DND-41 (cell line): ENCODE results near the gene HFM1.

ENCODE experiments used
- ATAC-seq: fragments of 200-7000 bp; cut with Tn5 transposase; 3 replicates; pipeline ENCODE4 v1.9.1; 2021; ENCODE audit warnings: low read depth; ENCODE audit not compliant: insufficient read depth
- DNase-seq: peaks from one replicate; pipeline ENCODE4 v3.0.0-alpha.2; 2020
- H2AFZ ChIP-seq: 2 replicates; pipeline ENCODE4 v1.6.0; 2012; ENCODE audit warnings: low read depth, low read length
- H3K27ac ChIP-seq: 2 replicates; pipeline ENCODE4 v1.5.1; 2012; ENCODE audit warnings: low read length, inconsistent platforms
- H3K27me3 ChIP-seq: fragments of 200-600 bp; sonication (generic); 2 replicates; pipeline ENCODE4 v1.6.0; 2012; ENCODE audit warnings: low read length, mild to moderate bottlenecking, inconsistent platforms; ENCODE audit not compliant: insufficient read depth, poor library complexity
- H3K36me3 ChIP-seq: 2 replicates; pipeline ENCODE4 v1.5.1; 2012; ENCODE audit warnings: low read length, inconsistent platforms; ENCODE audit not compliant: insufficient read depth
- H3K4me1 ChIP-seq: 2 replicates; pipeline ENCODE4 v1.5.1; 2012; ENCODE audit warnings: mild to moderate bottlenecking, low read length; ENCODE audit not compliant: insufficient read depth
- H3K4me2 ChIP-seq: 2 replicates; pipeline ENCODE4 v1.6.0; 2012; ENCODE audit warnings: mild to moderate bottlenecking, moderate library complexity, low read length, inconsistent platforms; ENCODE audit not compliant: insufficient read depth
- H3K4me3 ChIP-seq, 2 experiments: fragments of 200-600 bp in 1 of 2; shearing (Covaris generic) in 1 of 2; 2 replicates each; pipeline ENCODE4 v1.5.1; 2012 to 2016; ENCODE audit warnings: inconsistent platforms in 2 of 2, low read length in 2 of 2, mild to moderate bottlenecking in 2 of 2, low read depth in 1 of 2, moderate library complexity in 1 of 2
- H3K79me2 ChIP-seq: 2 replicates; pipeline ENCODE4 v1.6.0; 2012; ENCODE audit warnings: low read length, inconsistent platforms; ENCODE audit not compliant: insufficient read depth
- H3K9ac ChIP-seq: 2 replicates; pipeline ENCODE4 v1.6.0; 2012; ENCODE audit warnings: low read depth, mild to moderate bottlenecking, inconsistent platforms, low read length, moderate library complexity
- H3K9me3 ChIP-seq: 2 replicates; pipeline ENCODE4 v1.5.1; 2012; ENCODE audit warnings: low read length, moderate library complexity, mild to moderate bottlenecking, inconsistent platforms; ENCODE audit not compliant: insufficient read depth, severe bottlenecking
- H4K20me1 ChIP-seq: 2 replicates; pipeline ENCODE4 v1.6.0; 2012; ENCODE audit warnings: low read length; ENCODE audit not compliant: insufficient read depth
- CTCF ChIP-seq: IDR thresholded peaks from 2 replicates; pipeline ENCODE4 v1.5.1; 2012; ENCODE audit warnings: borderline replicate concordance, low read length, moderate library complexity, mild to moderate bottlenecking; ENCODE audit not compliant: poor library complexity, severe bottlenecking; ENCODE audit errors: extremely low read depth
- EZH2 ChIP-seq: IDR thresholded peaks from 3 replicates; pipeline ENCODE4 v1.6.1; 2012; ENCODE audit warnings: borderline replicate concordance, low read depth, mild to moderate bottlenecking, moderate library complexity, low read length, inconsistent platforms; ENCODE audit not compliant: severe bottlenecking

The HFM1 gene

DNA sequence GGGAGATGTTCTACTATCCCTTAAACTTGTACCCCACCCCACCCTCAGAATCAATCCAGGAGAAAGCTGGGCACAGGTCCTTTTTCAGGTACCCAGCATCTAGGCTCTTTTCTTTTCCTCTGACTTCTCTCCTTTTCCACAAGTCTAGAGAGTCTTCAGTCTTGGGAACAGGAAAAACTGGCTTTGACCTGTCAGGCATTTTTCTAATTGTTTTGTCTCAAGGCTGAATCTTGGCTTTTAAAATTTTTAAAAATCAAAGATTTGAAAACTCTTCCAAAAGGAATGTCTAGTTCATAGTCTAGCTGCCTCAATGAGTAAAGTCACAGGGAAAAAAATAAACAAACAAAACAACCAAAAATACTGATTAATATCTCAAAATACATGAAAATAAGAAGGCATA lies 161.5 kb downstream of the HFM1 start:
- Histone ChIP-seq H3K4me1 (no peaks in the 10 kb centered on the region), H3K36me3 (no peaks in the 10 kb centered on the region), H2AFZ (no peak overlapping the region), H3K9me3 (no peaks in the 10 kb centered on the region), H4K20me1 (no peaks in the 10 kb centered on the region), H3K79me2 (no peaks in the 10 kb centered on the region), H3K27ac (no peak overlapping the region), H3K4me2 (no peak overlapping the region), H3K4me3 (no peak overlapping the region), H3K27me3 (no peaks in the 10 kb centered on the region), H3K9ac (no peak overlapping the region)
- ATAC-seq (no peak), DNase-seq (no peak)
- no peak for TF ChIP-seq EZH2
- TF ChIP-seq CTCF: no peak

DNA sequence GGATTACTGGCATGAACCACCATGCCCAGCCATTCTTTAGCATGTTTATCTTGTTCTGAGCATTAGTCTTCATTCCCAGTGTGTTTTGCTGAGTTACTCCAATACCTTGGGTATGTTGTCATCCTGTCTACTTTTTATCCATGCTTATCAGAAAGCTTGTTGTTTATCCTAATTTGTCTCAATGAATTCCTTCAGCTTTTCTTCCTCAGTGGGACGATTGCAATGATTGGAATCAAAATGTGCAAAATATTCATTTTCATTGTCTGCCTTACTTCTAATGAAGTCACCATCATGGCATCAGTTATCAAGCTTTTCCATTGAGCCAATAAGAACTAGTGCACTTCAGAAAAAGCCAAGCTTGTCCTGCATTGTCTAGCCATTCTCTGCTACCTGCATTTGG lies 170.5 kb downstream of the HFM1 start:
- no peak overlapping the region for H3K27ac ChIP-seq
- no peaks in the 10 kb centered on the region for H3K27me3 ChIP-seq
- H3K4me3 ChIP-seq: no peak overlapping the region
- ATAC-seq: no peak
- no peaks in the 10 kb centered on the region for H3K9me3 ChIP-seq
- H3K36me3 ChIP-seq: no peaks in the 10 kb centered on the region
- H3K4me2 ChIP-seq: no peak overlapping the region
- TF ChIP-seq EZH2: no peak
- TF ChIP-seq CTCF: no peak
- H3K9ac ChIP-seq: no peak overlapping the region
- no peaks in the 10 kb centered on the region for H3K79me2 ChIP-seq
- no peak overlapping the region for H2AFZ ChIP-seq
- no peak for DNase-seq
- no peaks in the 10 kb centered on the region for H3K4me1 ChIP-seq
- H4K20me1 ChIP-seq: no peaks in the 10 kb centered on the region

DNA sequence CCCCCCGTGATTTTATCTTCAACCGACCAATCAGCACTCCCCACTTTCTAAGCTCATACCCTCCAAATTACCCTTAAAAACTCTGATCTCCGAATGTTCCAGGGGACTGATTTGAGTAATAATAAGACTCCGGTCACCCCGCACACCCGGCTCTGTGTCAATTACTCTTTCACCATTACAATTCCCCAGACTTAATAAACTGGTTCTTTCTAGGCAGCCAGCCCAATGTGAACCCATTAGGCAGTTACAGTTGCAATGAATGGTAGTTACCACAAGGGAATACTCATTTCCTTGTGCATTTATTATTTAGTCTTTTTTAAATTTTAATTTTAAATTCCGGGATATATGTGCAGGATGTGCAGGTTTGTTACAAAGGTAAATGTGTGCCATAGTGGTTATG lies 177.9 kb downstream of the HFM1 start:
- ATAC-seq: no peak
- H3K4me2 ChIP-seq: no peak overlapping the region

More for the DNA sequence above, 177.9 kb downstream of the HFM1 start:
- no peak overlapping the region for H3K27ac ChIP-seq
- DNase-seq: no peak
- H3K36me3 ChIP-seq: no peaks in the 10 kb centered on the region
- no peak overlapping the region for H3K9ac ChIP-seq
- H4K20me1 ChIP-seq: no peaks in the 10 kb centered on the region
- H3K79me2 ChIP-seq: no peaks in the 10 kb centered on the region
- no peak overlapping the region for H3K4me3 ChIP-seq
- H3K27me3 ChIP-seq: no peaks in the 10 kb centered on the region
- no peak for TF ChIP-seq EZH2
- TF ChIP-seq CTCF: no peak
- H2AFZ ChIP-seq: no peak overlapping the region
- no peaks in the 10 kb centered on the region for H3K9me3 ChIP-seq
- H3K4me1 ChIP-seq: no peaks in the 10 kb centered on the region
